HepG2 (cell line): ENCODE data around the gene NEIL3. TPM values are rescaled to one million over a fixed set of nuclear protein-coding genes. Genes with fewer than 3 reads are reported as not detected.

ENCODE experiments used
- ATAC-seq: fragments of 200-7000 bp; cut with Tn5 transposase; 3 replicates; pipeline ENCODE4 v1.9.1; 2020; ENCODE audit warnings: mild to moderate bottlenecking, moderate library complexity
- BruUV-seq: library from RNA; stranded (reverse); fragments of 400-500 nt; replicated peaks from 2 replicates; lab custom pipeline; 2021; lab: Mats Ljungman, UMichigan
- CTCF ChIA-PET: fragments of 300-600 bp; formaldehyde crosslinking; extraction: SDS; loops from one replicate; lab custom pipeline; 2021; ENCODE audit warnings: low total read pairs, inconsistent platforms, low intra/inter-chr PET ratio; lab: Yijun Ruan, JAX
- POLR2A ChIA-PET: fragments of 350-600 bp; sonication (Branson Sonifier 250); formaldehyde crosslinking; loops from one replicate; lab custom pipeline; 2020; ENCODE audit warnings: antibody characterized with exemption, inconsistent platforms; lab: Yijun Ruan, JAX
- DNase-seq: peaks from one replicate; pipeline ENCODE4 v3.0.0-alpha.2; 2015; ENCODE audit warnings: low spot score
- FAIRE-seq: peaks from 3 replicates; lab custom pipeline; 2011; peaks lifted over from hg19 to GRCh38; lab: Jason Lieb, UNC
- H2AFZ ChIP-seq: one replicate; pipeline ENCODE4 v1.6.1; 2011; ENCODE audit warnings: low read length, inconsistent platforms
- H3K27ac ChIP-seq: fragments of 300-600 bp; 3 replicates; pipeline ENCODE4 v1.8.0; 2011; ENCODE audit warnings: mixed run types, mild to moderate bottlenecking, mixed read lengths, low read length, inconsistent platforms; ENCODE audit not compliant: insufficient read depth; ENCODE audit errors: extremely low read length
- H3K27me3 ChIP-seq, 2 experiments: fragments of 200-600 bp in 1 of 2; 2 replicates in 1 of 2; 3 replicates in 1 of 2; pipeline versions ENCODE4 v1.6.0 to v1.8.0; 2011; ENCODE audit warnings: low read length in 2 of 2, mild to moderate bottlenecking in 2 of 2, moderate library complexity in 2 of 2, inconsistent platforms in 1 of 2; ENCODE audit not compliant: insufficient read depth in 2 of 2, control insufficient read depth in 1 of 2
- H3K36me3 ChIP-seq, 2 experiments: fragments of 200-600 bp in 1 of 2; replicated peaks in 1 of 2; 2 replicates in 1 of 2; 3 replicates in 1 of 2; pipeline versions ENCODE4 v1.5.1 to v1.8.0; 2011; ENCODE audit warnings: low read length in 2 of 2, inconsistent platforms in 1 of 2; ENCODE audit not compliant: insufficient read depth in 2 of 2, control insufficient read depth in 1 of 2
- H3K4me1 ChIP-seq: 2 replicates; pipeline ENCODE4 v1.5.1; 2012; ENCODE audit warnings: low read length, inconsistent platforms; ENCODE audit not compliant: insufficient read depth
- H3K4me2 ChIP-seq: 2 replicates; pipeline ENCODE4 v1.6.0; 2011; ENCODE audit warnings: low read depth, low read length, inconsistent platforms
- H3K4me3 ChIP-seq, 3 experiments: fragments of 200-600 bp in 1 of 3; sonication (generic), shearing (Covaris generic) in 1 of 3; replicated peaks in 1 of 3; 2 replicates each; pipeline ENCODE4 v1.5.1; 2011 to 2016; ENCODE audit warnings: low read length in 3 of 3, inconsistent platforms in 2 of 3, low read depth in 2 of 3, mild to moderate bottlenecking in 2 of 3, control low read depth in 1 of 3, mixed read lengths in 1 of 3; ENCODE audit not compliant: insufficient read depth in 1 of 3
- H3K79me2 ChIP-seq: one replicate; pipeline ENCODE4 v1.6.1; 2011; ENCODE audit warnings: low read length, inconsistent platforms; ENCODE audit not compliant: insufficient read depth
- H3K9ac ChIP-seq: 2 replicates; pipeline ENCODE4 v1.6.0; 2011; ENCODE audit warnings: mild to moderate bottlenecking, low read depth, low read length, inconsistent platforms; ENCODE audit not compliant: insufficient read depth
- H3K9me3 ChIP-seq: 2 replicates; pipeline ENCODE4 v1.5.1; 2012; ENCODE audit warnings: mild to moderate bottlenecking, low read length
- H4K20me1 ChIP-seq: 2 replicates; pipeline ENCODE4 v1.6.0; 2011; ENCODE audit warnings: inconsistent platforms, mild to moderate bottlenecking, low read length, moderate library complexity; ENCODE audit not compliant: insufficient read depth
- BRD4 ChIP-seq: sonication (generic); formaldehyde crosslinking; IDR thresholded peaks from 2 replicates; pipeline ENCODE4 v1.4.0; 2020; ENCODE audit warnings: missing genetic modification reagents
- KLF13 ChIP-seq: sonication (generic); formaldehyde crosslinking; IDR thresholded peaks from 2 replicates; pipeline ENCODE4 v1.4.0; 2020; ENCODE audit warnings: mild to moderate bottlenecking, missing genetic modification reagents
- NRL ChIP-seq: sonication (generic); formaldehyde crosslinking; IDR thresholded peaks from 2 replicates; pipeline ENCODE4 v1.5.0; 2020; ENCODE audit warnings: missing genetic modification reagents, mild to moderate bottlenecking, moderate library complexity, borderline replicate concordance
- SCMH1 ChIP-seq: sonication (generic); formaldehyde crosslinking; IDR thresholded peaks from 2 replicates; pipeline ENCODE4 v1.9.0; 2021; ENCODE audit warnings: missing genetic modification reagents, mild to moderate bottlenecking, borderline replicate concordance
- ZNF496 ChIP-seq: sonication (generic); formaldehyde crosslinking; IDR thresholded peaks from 2 replicates; pipeline ENCODE4 v1.8.1; 2023; ENCODE audit warnings: mild to moderate bottlenecking, moderate library complexity, missing genetic modification reagents; ENCODE audit not compliant: insufficient replicate concordance
- ZNF670 ChIP-seq: sonication (generic); formaldehyde crosslinking; IDR thresholded peaks from 2 replicates; pipeline ENCODE4 v1.8.0; 2022; ENCODE audit warnings: mild to moderate bottlenecking, missing genetic modification reagents, borderline replicate concordance
- WGBS: methylation state at CpG from one replicate; pipeline ENCODE4 v1.1.6; 2017; ENCODE audit warnings: low lambda C conversion rate; 5-methylcytosine and 5-hydroxymethylcytosine counted together
- in situ Hi-C: cut with HindIII; loops from 2 replicates; pipeline ENCODE4 v1.10.0; 2017; ENCODE audit warnings: low pct_unique_long_range_greater_than_20kb; ENCODE audit not compliant: extremely low pct_ligation_motif_present
- intact Hi-C: fragments of 100-400 bp; cut with micrococcal nuclease; formaldehyde crosslinking; loops from one replicate; pipeline ENCODE4 v1.10.0; 2022; ENCODE audit not compliant: unreplicated experiment
- polyA plus RNA-seq, 8 experiments: library from polyadenylated mRNA; depleted of rRNA in 3 of 8; stranded (reverse) in 7 of 8; unstranded in 1 of 8; fragments of >200 nt; fragmentation: Illumina TruSeq in 4 of 8; extraction: Trizol in 4 of 8; gene quantifications; 2 replicates each; pipeline versions ENCODE4 v1.2.1 to v1.2.3, GENCODE V29; 2011 to 2016; ENCODE audit warnings: low read depth in 4 of 8, missing spikeins in 1 of 8, mixed read lengths in 1 of 8; ENCODE audit not compliant: insufficient read depth in 1 of 8
- total RNA-seq, 5 experiments: library from RNA; depleted of rRNA; stranded (reverse); fragments of >200 nt; fragmentation: Illumina TruSeq; extraction: Trizol; gene quantifications; 2 replicates each; pipeline ENCODE4 v1.2.3, GENCODE V29; 2016; ENCODE audit warnings: low read depth in 1 of 5
- TF ChIP-seq, protein P1 (sequence below): sonication (generic); formaldehyde crosslinking; IDR thresholded peaks from 2 replicates; pipeline ENCODE4 v1.8.0; 2022; ENCODE audit warnings: mild to moderate bottlenecking, missing genetic modification reagents, moderate library complexity
- TF ChIP-seq, protein P2 (sequence below), 2 experiments: sonication (generic) in 1 of 2; formaldehyde crosslinking in 1 of 2; IDR thresholded peaks; 2 replicates each; pipeline versions ENCODE4 v1.6.1 to v1.9.0; 2014 to 2022; ENCODE audit warnings: antibody characterized with exemption in 1 of 2, borderline replicate concordance in 1 of 2, inconsistent platforms in 1 of 2, low read depth in 1 of 2, missing genetic modification reagents in 1 of 2
- TF ChIP-seq, protein P3 (sequence below): sonication (generic); formaldehyde crosslinking; IDR thresholded peaks from 2 replicates; pipeline ENCODE4 v1.5.0; 2020; ENCODE audit warnings: missing genetic modification reagents

NEIL3 gene
- total and polyA plus RNA-seq, 2 of the 13 experiments (the other 11 are each of a cell fraction or from before 2014, with no cell fraction given): 3.5 to 8.4 TPM

DNA sequence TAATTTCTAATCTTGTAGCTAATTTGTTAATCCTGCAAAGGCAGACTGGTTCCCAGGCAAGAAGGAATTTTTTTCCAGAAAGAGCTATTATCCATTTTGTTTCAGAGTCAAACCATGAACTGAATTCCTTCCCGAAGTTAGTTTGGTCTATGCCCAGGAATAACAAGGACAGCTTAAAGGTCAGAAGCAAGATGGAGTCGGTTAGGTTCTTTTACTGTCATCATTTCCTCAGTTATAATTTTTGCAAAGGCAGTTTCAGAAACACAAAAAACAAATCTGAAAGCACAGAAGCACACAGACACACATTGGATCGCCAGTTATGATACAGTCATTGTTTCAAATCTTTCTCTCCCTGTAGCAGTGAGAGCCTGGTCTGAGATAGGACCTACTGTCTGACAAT, 94.7 kb downstream of the NEIL3 start:
- intact Hi-C loops: no loop called here
- WGBS: 4% methylated on average over 3 of the region's 3 CpGs
- POLR2A ChIA-PET: no interaction called here

More for the DNA sequence above, 94.7 kb downstream of the NEIL3 start:
- in situ Hi-C loops: no loop called here
- no TSS peak for BruUV-seq
- H3K9ac ChIP-seq: no peak overlapping the region
- ATAC-seq: no peak
- no peaks in the 10 kb centered on the region for H3K36me3 ChIP-seq
- FAIRE-seq: no peak
- TF ChIP-seq NRL (no peak), SCMH1 (CRISPR knock-in tag) (no peak), ZNF496 (CRISPR knock-in tag) (no peak), ZNF670 (no peak), BRD4 (CRISPR knock-in tag) (no peak), KLF13 (no peak)
- TF ChIP-seq, protein P1, sequence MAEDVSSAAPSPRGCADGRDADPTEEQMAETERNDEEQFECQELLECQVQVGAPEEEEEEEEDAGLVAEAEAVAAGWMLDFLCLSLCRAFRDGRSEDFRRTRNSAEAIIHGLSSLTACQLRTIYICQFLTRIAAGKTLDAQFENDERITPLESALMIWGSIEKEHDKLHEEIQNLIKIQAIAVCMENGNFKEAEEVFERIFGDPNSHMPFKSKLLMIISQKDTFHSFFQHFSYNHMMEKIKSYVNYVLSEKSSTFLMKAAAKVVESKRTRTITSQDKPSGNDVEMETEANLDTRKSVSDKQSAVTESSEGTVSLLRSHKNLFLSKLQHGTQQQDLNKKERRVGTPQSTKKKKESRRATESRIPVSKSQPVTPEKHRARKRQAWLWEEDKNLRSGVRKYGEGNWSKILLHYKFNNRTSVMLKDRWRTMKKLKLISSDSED (CRISPR knock-in tag): no peak
- TF ChIP-seq, protein P2, sequence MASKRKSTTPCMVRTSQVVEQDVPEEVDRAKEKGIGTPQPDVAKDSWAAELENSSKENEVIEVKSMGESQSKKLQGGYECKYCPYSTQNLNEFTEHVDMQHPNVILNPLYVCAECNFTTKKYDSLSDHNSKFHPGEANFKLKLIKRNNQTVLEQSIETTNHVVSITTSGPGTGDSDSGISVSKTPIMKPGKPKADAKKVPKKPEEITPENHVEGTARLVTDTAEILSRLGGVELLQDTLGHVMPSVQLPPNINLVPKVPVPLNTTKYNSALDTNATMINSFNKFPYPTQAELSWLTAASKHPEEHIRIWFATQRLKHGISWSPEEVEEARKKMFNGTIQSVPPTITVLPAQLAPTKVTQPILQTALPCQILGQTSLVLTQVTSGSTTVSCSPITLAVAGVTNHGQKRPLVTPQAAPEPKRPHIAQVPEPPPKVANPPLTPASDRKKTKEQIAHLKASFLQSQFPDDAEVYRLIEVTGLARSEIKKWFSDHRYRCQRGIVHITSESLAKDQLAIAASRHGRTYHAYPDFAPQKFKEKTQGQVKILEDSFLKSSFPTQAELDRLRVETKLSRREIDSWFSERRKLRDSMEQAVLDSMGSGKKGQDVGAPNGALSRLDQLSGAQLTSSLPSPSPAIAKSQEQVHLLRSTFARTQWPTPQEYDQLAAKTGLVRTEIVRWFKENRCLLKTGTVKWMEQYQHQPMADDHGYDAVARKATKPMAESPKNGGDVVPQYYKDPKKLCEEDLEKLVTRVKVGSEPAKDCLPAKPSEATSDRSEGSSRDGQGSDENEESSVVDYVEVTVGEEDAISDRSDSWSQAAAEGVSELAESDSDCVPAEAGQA (IDR thresholded peaks at IDR 0.05; ENCODE audit: low read depth): no peak
- TF ChIP-seq, protein P2 (CRISPR knock-in tag; IDR thresholded peaks at IDR 0.05; ENCODE audit: borderline replicate concordance): no peak
- TF ChIP-seq, protein P3, sequence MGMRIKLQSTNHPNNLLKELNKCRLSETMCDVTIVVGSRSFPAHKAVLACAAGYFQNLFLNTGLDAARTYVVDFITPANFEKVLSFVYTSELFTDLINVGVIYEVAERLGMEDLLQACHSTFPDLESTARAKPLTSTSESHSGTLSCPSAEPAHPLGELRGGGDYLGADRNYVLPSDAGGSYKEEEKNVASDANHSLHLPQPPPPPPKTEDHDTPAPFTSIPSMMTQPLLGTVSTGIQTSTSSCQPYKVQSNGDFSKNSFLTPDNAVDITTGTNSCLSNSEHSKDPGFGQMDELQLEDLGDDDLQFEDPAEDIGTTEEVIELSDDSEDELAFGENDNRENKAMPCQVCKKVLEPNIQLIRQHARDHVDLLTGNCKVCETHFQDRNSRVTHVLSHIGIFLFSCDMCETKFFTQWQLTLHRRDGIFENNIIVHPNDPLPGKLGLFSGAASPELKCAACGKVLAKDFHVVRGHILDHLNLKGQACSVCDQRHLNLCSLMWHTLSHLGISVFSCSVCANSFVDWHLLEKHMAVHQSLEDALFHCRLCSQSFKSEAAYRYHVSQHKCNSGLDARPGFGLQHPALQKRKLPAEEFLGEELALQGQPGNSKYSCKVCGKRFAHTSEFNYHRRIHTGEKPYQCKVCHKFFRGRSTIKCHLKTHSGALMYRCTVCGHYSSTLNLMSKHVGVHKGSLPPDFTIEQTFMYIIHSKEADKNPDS (CRISPR knock-in tag): no peak
- CTCF ChIA-PET: no interaction called here
- H3K27ac ChIP-seq: no peak overlapping the region
- no peak for DNase-seq
- H4K20me1 ChIP-seq: no peaks in the 10 kb centered on the region
- no peak overlapping the region for H3K4me2 ChIP-seq
- H3K79me2 ChIP-seq: no peaks in the 10 kb centered on the region
- no peaks in the 10 kb centered on the region for H3K9me3 ChIP-seq
- H3K4me3 ChIP-seq: no peak overlapping the region
- H2AFZ ChIP-seq: no peak overlapping the region
- no peaks in the 10 kb centered on the region for H3K27me3 ChIP-seq
- no peaks in the 10 kb centered on the region for H3K4me1 ChIP-seq
